HG03066 (cell line): ENCODE data around the gene POU2F1.
"Not testable (repeated sequence)": the region's sequence is repeated elsewhere in the genome, so short reads cannot be mapped to it uniquely, and the experiment has no call there.

Experiments used
- ATAC-seq: cut with Tn5 transposase; IDR thresholded peaks from one replicate; pipeline ENCODE4 v1.9.1; 2021; ENCODE audit warnings: low read depth; ENCODE audit not compliant: unreplicated experiment

POU2F1 gene

GRCh38 chr1:167304165-167304564 lies 83.5 kb downstream of the POU2F1 start:
- no peak for ATAC-seq

GRCh38 chr1:167305059-167305705 lies 84.5 kb downstream of the POU2F1 start:
- ATAC-seq: no peak

GRCh38 chr1:167305706-167306277 lies 85.1 kb downstream of the POU2F1 start:
- ATAC-seq: no peak

- ATAC-seq: no peak
Observed at GRCh38 chr1:167310732-167311131, 90.0 kb downstream of the POU2F1 start.

GRCh38 chr1:167312871-167313270 lies 92.2 kb downstream of the POU2F1 start:
- ATAC-seq: no peak

- ATAC-seq: no peak
Observed at GRCh38 chr1:167314671-167315070, 94.0 kb downstream of the POU2F1 start.

- ATAC-seq: no peak
Observed at GRCh38 chr1:167317463-167317862, 96.8 kb downstream of the POU2F1 start.

- ATAC-seq: not testable (repeated sequence)
Observed at GRCh38 chr1:167319206-167319605, 98.5 kb downstream of the POU2F1 start.

- no peak for ATAC-seq
Observed at GRCh38 chr1:167322483-167322882, 101.8 kb downstream of the POU2F1 start.

GRCh38 chr1:167325151-167325550 lies 104.5 kb downstream of the POU2F1 start:
- no peak for ATAC-seq

- peak; percentile 1 for ATAC-seq
Observed at GRCh38 chr1:167328306-167328815, 107.7 kb downstream of the POU2F1 start.

- ATAC-seq: peak; percentile 72
Observed at GRCh38 chr1:167328816-167329483, 108.3 kb downstream of the POU2F1 start.

- no peak for ATAC-seq
Observed at GRCh38 chr1:167330601-167331293, 110.1 kb downstream of the POU2F1 start.

- ATAC-seq: no peak
Observed at GRCh38 chr1:167331650-167332049, 111.0 kb downstream of the POU2F1 start.

- ATAC-seq: no peak
Observed at GRCh38 chr1:167332503-167332902, 111.8 kb downstream of the POU2F1 start.

GRCh38 chr1:167333124-167333523 lies 112.4 kb downstream of the POU2F1 start:
- no peak for ATAC-seq

GRCh38 chr1:167333703-167334102 lies 113.0 kb downstream of the POU2F1 start:
- ATAC-seq: no peak

- no peak for ATAC-seq
Observed at GRCh38 chr1:167339405-167339804, 118.7 kb downstream of the POU2F1 start.

- ATAC-seq: peak; percentile 68
Observed at GRCh38 chr1:167342846-167343245, 122.2 kb downstream of the POU2F1 start.

GRCh38 chr1:167344112-167344511 lies 123.4 kb downstream of the POU2F1 start:
- no peak for ATAC-seq
